GM18858 (cell line): ENCODE results near the gene CAPZA2.
A peak's percentile ranks its signal among the peaks of the same experiment; 100 is the strongest.

Source experiments
- ATAC-seq: cut with Tn5 transposase; IDR thresholded peaks from one replicate; pipeline ENCODE4 v1.9.1; 2021; ENCODE audit not compliant: unreplicated experiment

Gene CAPZA2

DNA sequence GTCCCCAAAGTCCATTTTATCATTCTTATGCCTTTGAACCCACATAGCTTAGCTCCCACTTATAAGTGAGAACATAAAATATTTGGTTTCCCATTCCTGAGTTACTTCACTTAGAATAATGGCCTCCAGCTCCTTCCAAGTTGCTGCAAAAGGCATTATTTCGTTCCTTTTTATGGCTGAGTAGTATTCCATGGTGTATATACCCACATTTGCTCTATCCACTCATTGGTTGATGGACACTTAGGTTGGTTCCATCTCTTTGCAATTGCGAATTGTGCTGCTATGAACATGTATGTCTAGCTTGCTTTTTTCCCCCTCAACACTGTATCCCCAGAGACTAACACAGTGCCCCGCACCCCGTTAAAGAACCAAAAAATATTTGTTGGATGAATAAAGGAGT lies 670 bp upstream of the CAPZA2 start:
- ATAC-seq, result no peak

DNA sequence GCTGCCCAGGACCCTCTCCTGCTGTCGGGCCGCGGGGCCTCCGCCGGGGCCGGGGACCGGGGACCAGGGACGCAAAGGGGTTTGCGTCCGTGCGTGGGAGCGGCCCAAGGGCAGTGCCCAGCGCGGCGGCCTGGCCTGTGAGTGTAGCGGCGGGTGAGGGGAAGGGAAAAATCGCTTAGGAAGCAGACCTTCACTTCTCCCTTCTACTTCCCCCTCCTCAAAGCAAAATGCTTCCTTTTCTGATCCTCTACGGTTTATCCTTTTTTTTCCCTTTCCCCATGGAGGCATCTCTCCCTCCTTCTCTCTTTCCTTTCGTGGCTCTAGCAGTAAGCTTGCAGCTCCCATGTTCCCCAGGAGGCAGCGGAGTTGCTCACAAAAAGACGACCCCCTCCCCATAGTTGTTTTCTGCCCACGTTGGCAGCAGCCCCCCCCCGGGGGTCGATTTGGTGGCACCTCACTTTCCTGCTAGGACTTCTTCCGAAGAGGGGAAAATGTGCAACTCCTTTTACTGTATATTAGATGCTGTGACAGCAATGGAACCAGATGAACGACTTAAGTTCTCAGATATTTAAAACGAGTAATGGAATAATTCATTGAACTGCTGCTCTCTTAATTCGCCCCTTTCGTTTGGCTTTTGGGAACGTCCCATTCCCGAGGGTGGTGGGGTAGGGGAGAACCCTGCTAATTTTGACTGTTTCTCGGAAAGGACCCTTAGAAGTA lies 724 bp downstream of the CAPZA2 start:
- peak; percentile 25 for ATAC-seq

DNA sequence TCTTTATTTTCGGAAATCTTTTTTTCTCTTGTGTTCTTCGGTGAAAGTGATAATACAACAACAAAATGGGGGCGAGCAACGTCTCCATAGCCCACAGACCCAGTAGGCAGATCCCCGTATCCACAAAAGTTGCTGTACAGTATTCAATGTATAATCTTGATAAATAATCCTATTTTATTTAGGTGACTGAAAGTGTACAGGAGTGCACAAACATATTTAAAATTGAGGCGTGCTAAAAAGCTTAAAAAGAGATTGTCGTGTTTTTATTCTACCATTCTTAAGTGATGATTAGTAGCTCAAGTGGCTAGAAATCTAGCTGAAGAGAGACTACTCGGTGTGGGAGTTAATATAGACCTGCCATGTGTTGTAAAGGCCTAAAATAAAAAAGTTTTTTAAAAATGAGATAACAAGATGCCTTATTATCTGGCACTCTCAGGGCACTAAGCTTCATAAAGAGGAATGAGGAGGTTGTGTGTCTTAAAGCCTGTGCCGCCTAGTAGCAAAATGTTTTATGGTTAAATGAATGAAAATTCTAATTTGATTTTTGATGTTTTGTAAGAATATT lies 1.6 kb downstream of the CAPZA2 start:
- ATAC-seq, result no peak

DNA sequence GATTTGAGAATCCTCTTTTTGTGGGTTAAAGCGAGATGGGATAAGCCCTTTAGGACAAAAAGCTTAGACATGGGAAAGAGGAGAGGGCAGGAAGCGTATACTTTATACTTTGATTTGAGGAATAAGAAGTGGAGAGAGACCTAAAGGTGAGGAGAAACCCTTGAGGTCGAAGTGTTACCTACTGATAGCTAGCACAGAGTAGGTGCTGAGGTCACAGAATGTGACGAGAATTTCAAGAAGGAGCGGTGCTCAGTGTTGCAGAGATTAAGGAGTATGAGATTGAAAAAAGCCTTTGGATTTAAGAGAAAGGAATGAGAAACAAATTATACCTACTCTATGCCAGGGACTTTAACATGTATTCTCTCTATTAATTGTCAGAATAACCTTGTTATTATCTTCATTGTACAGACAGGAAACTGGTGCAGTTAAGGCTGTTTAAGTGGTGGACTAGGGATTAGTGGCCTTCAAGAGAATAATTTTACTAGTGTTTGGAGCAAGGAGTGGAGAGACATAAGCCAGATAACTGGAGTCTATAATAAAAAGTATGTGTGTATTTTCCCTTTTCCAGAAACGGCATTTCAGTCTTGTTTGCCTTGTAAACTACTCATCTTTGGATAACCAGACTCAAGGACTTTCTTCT lies 8.8 kb downstream of the CAPZA2 start:
- no peak for ATAC-seq

DNA sequence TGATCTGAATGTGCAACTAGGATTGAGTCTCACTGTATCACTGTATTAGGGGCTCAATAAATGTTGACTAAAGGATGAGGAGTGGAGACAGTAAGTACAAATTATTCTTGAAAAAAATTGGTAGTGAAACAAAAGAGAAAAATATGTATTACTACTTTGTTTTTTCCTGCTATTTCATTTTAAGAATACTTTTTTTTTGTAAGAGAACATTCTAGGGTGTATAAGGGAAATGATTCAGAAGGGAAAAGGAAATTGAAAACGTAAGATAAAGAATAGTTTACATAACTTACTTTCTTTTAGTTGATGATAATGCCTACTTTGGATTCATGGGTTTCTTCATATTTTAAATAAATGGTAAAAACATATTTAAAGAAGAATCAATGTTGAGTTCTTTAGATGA lies 9.6 kb downstream of the CAPZA2 start:
- ATAC-seq, result no peak

DNA sequence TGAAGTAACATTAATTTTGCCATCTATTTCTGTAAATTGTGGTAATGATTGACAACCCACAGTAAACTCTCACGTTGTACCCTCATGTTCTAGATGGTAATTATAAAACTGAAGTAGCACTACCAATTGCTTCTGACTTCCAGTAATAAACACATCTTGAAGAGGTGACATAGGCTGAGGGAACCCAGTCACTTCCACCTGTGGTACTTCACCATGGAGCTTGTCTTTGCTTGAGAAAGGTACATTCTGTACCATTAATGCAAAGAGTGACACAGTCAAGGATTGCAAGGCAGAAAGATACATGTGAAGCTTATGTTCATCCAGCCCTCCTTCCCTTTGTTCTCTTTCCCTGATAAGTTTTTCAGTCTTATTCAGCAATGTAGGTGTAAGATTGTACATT lies 11.2 kb downstream of the CAPZA2 start:
- ATAC-seq, result no peak

DNA sequence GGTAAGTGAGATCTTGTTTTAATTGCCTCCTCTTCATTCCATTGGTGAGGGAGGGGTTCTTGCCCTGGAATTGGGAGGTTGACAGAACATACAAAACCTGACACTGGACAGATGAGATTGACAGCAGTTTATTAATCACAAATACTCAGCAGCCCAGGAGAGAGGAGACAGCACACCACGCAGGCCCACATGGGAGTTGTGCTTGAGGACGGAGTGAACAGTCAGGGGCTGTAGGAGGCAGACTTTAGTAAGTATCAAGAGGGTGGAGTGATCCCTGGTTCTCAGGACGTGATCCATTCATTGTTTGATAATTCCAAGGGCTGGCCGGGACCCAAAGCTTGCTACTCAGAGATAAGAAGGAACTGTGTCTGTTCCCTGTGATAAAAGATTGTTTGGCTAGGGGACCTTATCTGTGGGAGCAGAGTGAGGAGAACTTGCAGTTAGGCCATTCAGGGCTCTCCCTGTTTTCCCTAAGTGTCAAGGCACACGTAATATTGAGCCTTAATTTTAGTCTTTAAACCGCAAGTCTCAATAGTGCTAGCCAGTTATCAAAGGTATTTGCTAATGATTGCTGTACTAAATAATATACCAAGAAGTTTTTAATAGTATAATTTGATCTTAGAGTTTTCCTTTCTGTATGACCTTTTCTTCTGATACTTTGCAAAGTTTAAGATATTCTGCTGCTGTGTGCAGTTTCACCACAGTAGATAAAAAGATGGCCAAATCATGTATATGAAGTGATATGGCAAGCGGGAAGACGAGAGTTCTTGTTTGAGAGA lies 14.5 kb downstream of the CAPZA2 start:
- no peak for ATAC-seq

DNA sequence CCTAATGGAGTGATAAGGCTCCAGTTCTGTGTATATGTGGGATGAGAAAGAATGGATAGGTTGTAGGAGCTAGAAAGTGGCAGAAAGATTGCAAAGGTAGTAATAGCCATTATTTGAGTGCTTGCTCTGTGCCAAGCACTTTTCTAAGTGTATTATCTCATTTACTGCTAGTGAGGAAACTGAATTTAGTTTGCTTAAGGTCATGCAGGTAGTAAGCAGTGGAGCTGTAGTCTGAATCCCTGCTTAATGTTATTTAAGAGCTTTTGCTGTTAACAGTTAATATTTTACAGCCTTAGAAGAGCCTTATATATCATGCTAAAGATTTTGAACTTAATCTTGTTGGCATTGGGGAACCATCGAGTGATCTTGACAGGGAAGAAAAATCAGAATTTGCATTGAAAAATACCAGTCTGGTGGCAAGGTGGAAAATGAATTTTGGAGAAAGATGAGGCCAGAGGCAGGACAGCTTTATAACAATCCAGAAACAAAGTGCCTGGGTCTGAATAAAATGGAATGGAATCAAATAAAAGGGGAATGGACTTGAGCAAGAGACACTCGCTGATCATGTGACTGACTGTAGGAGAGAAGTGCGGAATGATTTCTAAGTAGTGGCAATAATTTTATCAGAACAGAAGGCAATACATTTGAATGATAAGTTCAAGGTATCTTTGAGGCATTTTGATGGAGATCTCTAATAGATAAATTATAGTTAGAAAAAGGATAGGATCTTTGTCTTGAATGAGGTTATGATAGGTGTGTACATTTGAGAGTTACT lies 15.2 kb downstream of the CAPZA2 start:
- no peak for ATAC-seq

DNA sequence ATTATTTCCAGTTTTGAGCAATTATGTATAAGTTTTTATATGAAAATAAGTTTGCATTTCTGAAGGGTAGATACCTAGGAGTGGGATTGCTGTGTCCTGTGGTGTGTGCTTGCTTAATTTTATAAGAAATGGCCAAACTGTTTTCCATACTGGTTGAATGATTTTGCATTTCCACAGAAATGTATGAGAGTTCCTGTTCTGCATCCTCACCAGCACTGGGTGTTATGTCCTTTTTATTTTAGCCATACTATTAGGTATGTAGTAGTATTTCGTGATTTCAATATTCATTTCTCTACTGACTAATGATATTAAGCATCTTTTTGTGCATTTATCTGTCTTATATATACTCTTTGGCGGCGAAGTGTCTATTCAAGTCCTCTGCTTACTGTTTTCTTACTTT lies 22.3 kb downstream of the CAPZA2 start:
- ATAC-seq, result no peak

DNA sequence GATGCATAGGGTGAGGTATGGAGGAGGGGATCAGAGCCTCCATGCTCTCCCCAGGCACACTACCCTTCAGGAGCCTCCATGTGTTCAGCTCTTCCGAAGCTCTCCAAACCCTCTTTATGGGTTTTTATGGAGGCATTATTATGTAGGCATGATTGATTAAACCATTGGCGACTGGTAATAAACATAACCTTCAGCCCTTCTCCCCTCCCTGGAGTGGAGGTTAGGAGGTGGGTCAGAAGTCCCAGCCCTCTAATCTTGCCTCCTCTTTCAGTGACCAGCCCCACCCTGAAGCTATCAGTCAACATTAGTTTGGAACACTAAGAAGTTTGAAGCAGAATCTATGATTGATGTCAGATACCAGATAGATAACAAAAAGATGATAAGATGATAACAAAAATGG lies 23.3 kb downstream of the CAPZA2 start:
- ATAC-seq, result no peak

DNA sequence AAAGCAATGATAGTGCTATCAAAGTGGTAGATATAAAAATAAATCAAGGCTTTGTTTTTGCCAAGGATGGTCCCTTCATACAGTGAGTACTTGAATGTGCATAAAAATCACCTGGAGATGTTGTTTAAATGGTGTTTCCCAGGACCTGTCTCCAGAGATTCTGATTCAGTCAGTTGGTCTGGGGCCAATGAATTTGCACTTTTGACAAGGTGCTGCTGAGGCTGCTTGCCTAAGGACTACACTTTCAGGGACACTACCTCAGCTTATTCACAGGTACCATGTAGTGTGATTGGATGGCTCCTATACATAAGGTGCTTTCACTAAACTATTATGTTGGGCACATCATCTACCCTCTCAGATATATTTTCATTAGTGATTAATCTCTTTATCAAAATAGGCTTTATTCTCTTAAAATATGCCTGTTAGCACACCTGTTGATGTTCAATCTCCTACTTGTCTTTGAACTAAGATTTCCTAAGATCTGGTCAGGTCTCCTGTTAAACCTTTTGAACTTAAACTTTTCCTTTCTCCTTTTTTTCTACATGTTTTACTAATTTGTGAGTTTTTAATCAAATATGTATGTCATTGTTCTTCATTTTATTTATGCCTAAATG lies 24.3 kb downstream of the CAPZA2 start:
- ATAC-seq, result no peak

DNA sequence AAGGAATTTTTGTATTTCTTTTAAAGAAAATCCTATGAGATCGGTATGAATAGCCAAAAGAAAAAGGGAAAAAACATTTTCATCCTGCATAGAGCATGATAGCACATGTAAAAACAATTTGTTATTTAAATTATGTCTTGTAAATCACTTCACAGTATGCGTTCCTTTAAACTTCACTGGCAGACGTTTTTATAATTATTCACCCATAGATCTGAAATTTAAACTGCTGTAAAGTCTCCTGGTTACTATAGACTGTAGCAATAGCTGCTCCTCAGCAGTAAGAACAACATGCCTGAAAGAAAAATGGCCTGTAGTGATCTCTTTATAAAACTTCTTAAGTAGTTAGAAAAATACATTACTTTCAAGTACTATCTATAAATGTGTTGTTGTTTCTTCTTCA lies 26.5 kb downstream of the CAPZA2 start:
- ATAC-seq, result no peak

DNA sequence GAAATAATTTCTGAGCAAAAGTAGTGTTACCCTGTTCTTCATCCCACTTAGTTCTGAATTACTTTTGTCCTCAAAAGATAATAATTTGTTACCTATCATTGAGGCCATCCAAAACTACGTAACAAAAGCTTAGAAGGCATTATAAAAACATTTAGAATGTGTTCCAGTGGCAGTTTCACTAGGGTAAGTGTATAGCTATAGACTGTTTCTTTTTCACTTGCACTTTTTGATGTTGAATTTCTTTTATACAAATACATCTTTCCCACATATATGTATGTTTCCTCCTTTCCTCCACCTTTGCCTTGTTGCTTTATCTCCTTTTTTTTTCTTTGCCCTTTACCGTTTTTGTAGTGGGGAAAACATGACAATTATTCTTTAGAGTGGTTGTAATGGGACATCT lies 33.5 kb downstream of the CAPZA2 start:
- ATAC-seq, result no peak

DNA sequence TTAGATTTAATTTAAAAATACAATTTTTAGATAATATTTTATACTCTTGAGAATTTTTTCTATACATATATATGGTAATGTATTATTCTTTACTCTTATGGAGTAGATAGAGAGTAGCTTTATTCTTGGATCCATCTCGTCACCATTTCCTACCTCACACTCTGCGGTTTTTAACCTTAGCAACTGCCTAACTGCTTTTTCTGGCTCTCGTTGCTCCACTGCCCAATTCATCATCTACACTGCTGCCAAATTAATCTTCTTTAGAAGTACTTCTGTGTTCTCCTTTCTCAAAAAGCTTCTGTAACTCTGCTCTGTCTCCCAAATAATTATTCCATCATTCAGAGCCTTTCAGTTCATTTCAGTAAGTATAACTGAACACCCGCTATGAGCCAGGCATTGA lies 35.3 kb downstream of the CAPZA2 start:
- no peak for ATAC-seq

DNA sequence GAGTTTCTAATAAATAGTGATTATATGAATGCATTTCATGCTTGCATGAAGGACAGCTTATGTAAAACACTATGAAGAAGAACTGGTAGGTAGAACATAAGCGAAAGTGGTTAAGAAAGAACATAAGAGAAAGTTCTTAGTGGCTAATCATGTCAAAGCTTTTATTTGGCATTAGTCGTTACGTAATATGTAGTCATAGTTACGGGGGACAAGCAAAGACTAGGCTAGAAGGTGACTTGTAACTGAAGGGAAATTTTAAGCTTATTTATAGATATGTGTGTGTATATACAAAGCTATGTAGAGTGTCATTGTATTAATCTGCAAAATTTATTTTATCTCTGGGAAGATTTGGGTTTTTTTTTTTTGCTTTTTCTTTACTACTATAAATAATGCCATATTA lies 36.9 kb downstream of the CAPZA2 start:
- no peak for ATAC-seq

DNA sequence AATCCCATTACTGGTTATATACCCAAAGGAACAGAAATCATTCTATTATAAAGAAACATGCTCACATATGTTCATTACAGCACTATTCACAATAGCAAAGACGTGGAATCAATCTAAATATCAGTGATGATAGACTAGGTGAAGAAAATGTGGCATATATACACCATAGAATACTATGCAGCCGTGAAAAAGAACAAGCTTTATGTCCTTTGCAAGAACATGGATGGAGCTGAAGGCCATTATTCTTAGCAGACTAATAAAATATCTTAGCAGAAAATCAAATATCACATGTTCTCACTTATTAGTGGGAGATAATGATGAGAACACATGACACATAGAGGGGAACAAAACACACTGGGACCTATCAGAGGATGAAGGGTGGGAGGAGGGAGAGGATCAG lies 38.8 kb downstream of the CAPZA2 start:
- no peak for ATAC-seq

DNA sequence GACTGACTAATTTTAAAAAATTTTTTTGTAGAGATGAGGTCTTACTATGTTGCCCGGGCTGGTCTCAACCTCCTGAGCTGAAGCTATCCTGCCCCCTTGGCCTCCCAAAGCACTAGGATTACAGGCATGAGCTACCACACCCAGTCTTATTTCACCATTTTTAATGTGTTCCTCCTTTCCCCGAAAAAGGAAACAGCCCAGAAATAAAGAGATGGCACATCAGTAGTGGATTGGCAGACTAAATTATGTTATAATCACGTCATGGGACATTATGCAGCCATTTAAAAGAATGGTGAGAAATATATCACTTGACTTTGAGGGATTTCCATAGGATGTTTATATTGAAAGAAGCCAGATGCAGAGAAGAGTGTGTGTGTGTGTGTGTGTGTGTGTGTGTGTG lies 40.5 kb downstream of the CAPZA2 start:
- no peak for ATAC-seq

DNA sequence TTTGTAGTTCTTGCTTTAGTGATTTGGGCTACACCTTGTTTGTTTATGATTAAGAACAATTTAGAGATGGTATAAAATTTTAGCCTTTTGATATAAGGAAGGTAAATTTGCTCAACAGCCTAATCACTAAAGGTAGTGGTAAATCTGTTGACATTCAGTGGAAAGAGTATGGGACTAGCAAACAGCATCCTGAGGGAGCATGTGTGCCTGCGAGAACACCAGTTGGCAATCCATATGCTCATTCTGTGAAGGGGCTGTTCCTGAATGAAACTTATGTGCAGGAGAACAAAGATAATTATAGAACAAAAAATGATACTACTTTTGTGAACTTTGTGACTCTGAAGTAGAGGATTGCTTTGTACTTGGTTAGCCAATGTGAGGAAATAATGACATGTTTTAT lies 44.0 kb downstream of the CAPZA2 start:
- no peak for ATAC-seq

DNA sequence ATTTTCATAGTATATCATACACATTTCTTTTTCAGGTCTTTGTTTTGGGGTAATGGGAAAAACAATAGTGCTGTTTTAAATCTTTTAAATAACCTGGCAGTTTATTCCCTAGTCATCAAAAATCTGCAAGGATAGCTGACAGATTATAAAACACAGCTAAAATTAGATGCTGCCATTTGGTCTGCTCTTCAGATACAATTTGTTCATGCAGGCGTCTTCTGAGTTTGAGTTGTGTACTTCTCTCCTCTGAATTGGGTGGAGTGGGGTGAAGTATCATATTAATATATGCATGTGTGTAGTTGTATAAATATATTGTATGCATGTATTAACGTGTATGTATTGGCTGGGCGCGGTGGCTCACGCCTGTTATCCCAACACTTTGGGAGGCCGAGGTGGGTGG lies 48.0 kb downstream of the CAPZA2 start:
- ATAC-seq, result no peak

DNA sequence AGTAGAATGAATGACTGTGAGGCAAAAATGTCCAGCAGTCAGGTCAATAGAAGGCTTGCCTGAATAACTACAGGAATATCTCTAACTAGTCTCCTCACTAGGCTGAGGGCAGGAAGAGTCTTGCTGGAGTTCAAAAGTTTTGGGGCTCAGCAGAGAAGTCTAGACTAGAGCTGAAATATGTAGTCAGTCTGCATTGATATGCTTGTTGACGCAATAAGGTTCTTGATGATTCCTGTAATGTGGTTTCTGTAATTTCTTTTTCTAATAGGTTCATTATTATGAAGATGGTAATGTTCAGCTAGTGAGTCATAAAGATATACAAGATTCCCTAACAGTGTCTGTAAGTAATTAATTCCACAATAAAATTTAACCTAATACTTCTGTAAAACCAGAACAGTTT lies 49.4 kb downstream of the CAPZA2 start:
- no peak for ATAC-seq
